Mucosa of stomach (tissue), 1 donor: ENCODE results near the gene POLD2.

Experiments
- H3K27me3 ChIP-seq: one replicate; pipeline ENCODE4 v1.7.0; 2013; ENCODE audit warnings: mild to moderate bottlenecking, low read length; ENCODE audit not compliant: control insufficient read depth, insufficient read depth
- H3K36me3 ChIP-seq: one replicate; pipeline ENCODE4 v1.7.0; 2013; ENCODE audit warnings: low read length; ENCODE audit not compliant: control insufficient read depth, insufficient read depth
- H3K4me1 ChIP-seq: one replicate; pipeline ENCODE4 v1.7.0; 2013; ENCODE audit warnings: mild to moderate bottlenecking, low read length; ENCODE audit not compliant: control insufficient read depth, insufficient read depth
- H3K4me3 ChIP-seq: one replicate; pipeline ENCODE4 v1.7.0; 2013; ENCODE audit warnings: low read length
- H3K9ac ChIP-seq: one replicate; pipeline ENCODE4 v1.7.0; 2013; ENCODE audit warnings: mild to moderate bottlenecking, low read length, moderate library complexity
- H3K9me3 ChIP-seq: one replicate; pipeline ENCODE4 v1.7.0; 2013; ENCODE audit warnings: mild to moderate bottlenecking, low read length, moderate library complexity; ENCODE audit not compliant: control insufficient read depth
- donor health status: Pancreatic carcinoma.

Gene POLD2

GRCh38 chr7:44149571-44150465 lies 26.5 kb upstream of the POLD2 start:
- H3K4me3 ChIP-seq, result no peak overlapping the region
- peaks cover 14% of the 10 kb centered on the region for H3K4me1 ChIP-seq
- H3K9me3 ChIP-seq, result no peaks in the 10 kb centered on the region
- no peaks in the 10 kb centered on the region for H3K36me3 ChIP-seq
- H3K27me3 ChIP-seq, result peaks cover 21% of the 10 kb centered on the region
- no peak overlapping the region for H3K9ac ChIP-seq

- H3K9ac ChIP-seq, result no peak overlapping the region
- peaks cover 14% of the 10 kb centered on the region for H3K4me1 ChIP-seq
- H3K4me3 ChIP-seq, result no peak overlapping the region
- H3K27me3 ChIP-seq, result peaks cover 27% of the 10 kb centered on the region
- H3K9me3 ChIP-seq, result no peaks in the 10 kb centered on the region
- H3K36me3 ChIP-seq, result no peaks in the 10 kb centered on the region
Observed at GRCh38 chr7:44148961-44149536, 25.7 kb upstream of the POLD2 start.

GRCh38 chr7:44148166-44148565 lies 24.8 kb upstream of the POLD2 start:
- peaks cover 27% of the 10 kb centered on the region for H3K27me3 ChIP-seq

GRCh38 chr7:44147026-44147991 lies 24.0 kb upstream of the POLD2 start:
- no peak overlapping the region for H3K9ac ChIP-seq
- H3K4me1 ChIP-seq, result peaks cover 14% of the 10 kb centered on the region
- no peak overlapping the region for H3K4me3 ChIP-seq
- H3K36me3 ChIP-seq, result no peaks in the 10 kb centered on the region
- no peaks in the 10 kb centered on the region for H3K9me3 ChIP-seq
- peaks cover 27% of the 10 kb centered on the region for H3K27me3 ChIP-seq

More at GRCh38 chr7:44148166-44148565, 24.8 kb upstream of the POLD2 start:
- peaks cover 14% of the 10 kb centered on the region for H3K4me1 ChIP-seq
- H3K9me3 ChIP-seq, result no peaks in the 10 kb centered on the region
- no peaks in the 10 kb centered on the region for H3K36me3 ChIP-seq
- H3K4me3 ChIP-seq, result no peak overlapping the region
- H3K9ac ChIP-seq, result no peak overlapping the region

- Histone ChIP-seq H3K4me3 (no peak overlapping the region), H3K27me3 (peaks cover 27% of the 10 kb centered on the region), H3K4me1 (peaks cover 14% of the 10 kb centered on the region), H3K9me3 (no peaks in the 10 kb centered on the region), H3K9ac (no peak overlapping the region), H3K36me3 (no peaks in the 10 kb centered on the region)
Observed at GRCh38 chr7:44145969-44146911, 22.9 kb upstream of the POLD2 start.

- no peak overlapping the region for H3K4me3 ChIP-seq
- peaks cover 27% of the 10 kb centered on the region for H3K27me3 ChIP-seq
- no peak overlapping the region for H3K9ac ChIP-seq
- H3K9me3 ChIP-seq, result no peaks in the 10 kb centered on the region
- H3K4me1 ChIP-seq, result peaks cover 14% of the 10 kb centered on the region
- H3K36me3 ChIP-seq, result no peaks in the 10 kb centered on the region
Observed at GRCh38 chr7:44145479-44145968, 22.2 kb upstream of the POLD2 start.

GRCh38 chr7:44144968-44145478 lies 21.7 kb upstream of the POLD2 start:
- Histone ChIP-seq H3K27me3 (peaks cover 27% of the 10 kb centered on the region), H3K4me3 (no peak overlapping the region), H3K36me3 (no peaks in the 10 kb centered on the region), H3K9ac (no peak overlapping the region), H3K9me3 (no peaks in the 10 kb centered on the region), H3K4me1 (peaks cover 14% of the 10 kb centered on the region)

GRCh38 chr7:44144426-44144967 lies 21.1 kb upstream of the POLD2 start:
- no peaks in the 10 kb centered on the region for H3K9me3 ChIP-seq
- no peak overlapping the region for H3K9ac ChIP-seq
- peaks cover 27% of the 10 kb centered on the region for H3K27me3 ChIP-seq
- no peaks in the 10 kb centered on the region for H3K36me3 ChIP-seq
- no peak overlapping the region for H3K4me3 ChIP-seq
- H3K4me1 ChIP-seq, result peaks cover 14% of the 10 kb centered on the region

GRCh38 chr7:44143646-44144250 lies 20.4 kb upstream of the POLD2 start:
- Histone ChIP-seq H3K4me3 (no peak overlapping the region), H3K9me3 (no peaks in the 10 kb centered on the region), H3K27me3 (peaks cover 27% of the 10 kb centered on the region), H3K4me1 (peaks cover 14% of the 10 kb centered on the region), H3K36me3 (no peaks in the 10 kb centered on the region), H3K9ac (no peak overlapping the region)

GRCh38 chr7:44142028-44142427 lies 18.7 kb upstream of the POLD2 start:
- Histone ChIP-seq H3K4me3 (no peak overlapping the region), H3K36me3 (no peaks in the 10 kb centered on the region), H3K9me3 (no peaks in the 10 kb centered on the region), H3K27me3 (peaks cover 20% of the 10 kb centered on the region), H3K9ac (no peak overlapping the region), H3K4me1 (peaks cover 9% of the 10 kb centered on the region)
